A549 treated with Hydrocortisone at 1 μM for 4 hours (cell line): ENCODE measurements around the gene PLEKHG3. TPM values are rescaled to one million over a fixed set of nuclear protein-coding genes. Genes with fewer than 3 reads are reported as not detected.

Experiments
- total RNA-seq: library from RNA; stranded (reverse); fragments of 200-300 nt; extraction: Qiagen RNA extraction; gene quantifications from 5 replicates; pipeline ENCODE4 v1.2.3, GENCODE V29; 2022

Gene PLEKHG3
- total RNA-seq, result 21.1 to 28.5 TPM (median 27.0 TPM) in 5 replicates

GRCh38 chr14:64704143-64704742 is at the start of gene PLEKHG3:
TSS of gene PLEKHG3 (plus strand) at chr14:64704424. CDS start at chr14:64727632, 23,208 bp downstream.

Other genes starting within 250 kb of the PLEKHG3 start
- gene AKAP5, start 238.9 kb upstream of the PLEKHG3 start, total RNA-seq, result 0.29 to 0.48 TPM (median 0.35 TPM) in 5 replicates
- gene ZBTB25, start 200.6 kb upstream of the PLEKHG3 start, total RNA-seq, result 4.0 to 6.4 TPM (median 4.5 TPM) in 5 replicates
- 21.4 to 24.2 TPM (median 21.6 TPM) in 5 replicates for gene ZBTB1, start 199.7 kb upstream of the PLEKHG3 start, total RNA-seq
- 29.4 to 35.3 TPM (median 35.1 TPM) in 5 replicates for gene HSPA2, start 163.7 kb upstream of the PLEKHG3 start, total RNA-seq
- 0.17 to 0.65 TPM (median 0.41 TPM) in 5 replicates for gene PPP1R36, start 154.5 kb upstream of the PLEKHG3 start, total RNA-seq
- 1.5 to 1.9 TPM (median 1.7 TPM) in 5 replicates for gene SPTB, start 175.5 kb downstream of the PLEKHG3 start, total RNA-seq
- 77.2 to 96.2 TPM (median 78.8 TPM) in 5 replicates for gene CHURC1, start 210.0 kb downstream of the PLEKHG3 start, total RNA-seq
- gene GPX2, start 238.3 kb downstream of the PLEKHG3 start, total RNA-seq, result 152 to 304 TPM (median 192 TPM) in 5 replicates